GM19239 (cell line): ENCODE measurements around the gene DDA1.

ENCODE experiments used
- DNase-seq: peaks from one replicate; pipeline ENCODE4 v3.0.0; 2011; ENCODE audit warnings: low spot score; ENCODE audit not compliant: insufficient read length
- FAIRE-seq: peaks from 2 replicates; lab custom pipeline; 2011; peaks lifted over from hg19 to GRCh38; lab: Jason Lieb, UNC

The DDA1 gene

GRCh38 chr19:17370026-17370587 is 60.7 kb downstream of the DDA1 start:
- peak; percentile 93 for FAIRE-seq

More at GRCh38 chr19:17370026-17370587, 60.7 kb downstream of the DDA1 start:
- no peak for DNase-seq
